KOPT-K1 (cell line): ENCODE results near the gene SREBF1.

Experiments
- H3K27ac ChIP-seq: fragments of 200-600 bp; sonication (generic); 2 replicates; pipeline ENCODE4 v1.5.1; 2016; ENCODE audit warnings: antibody characterized with exemption, mild to moderate bottlenecking, low read depth, low read length; ENCODE audit not compliant: poor library complexity, severe bottlenecking
- H3K36me3 ChIP-seq: fragments of 200-600 bp; sonication (generic); 2 replicates; pipeline ENCODE4 v1.5.1; 2017; ENCODE audit warnings: antibody characterized with exemption, mild to moderate bottlenecking, low read length, moderate library complexity; ENCODE audit not compliant: insufficient read depth
- H3K9me3 ChIP-seq: fragments of 200-600 bp; sonication (generic); 2 replicates; pipeline ENCODE4 v1.5.1; 2017; ENCODE audit warnings: antibody characterized with exemption, low read length, mild to moderate bottlenecking; ENCODE audit not compliant: insufficient read depth, poor library complexity, severe bottlenecking

Gene SREBF1

DNA sequence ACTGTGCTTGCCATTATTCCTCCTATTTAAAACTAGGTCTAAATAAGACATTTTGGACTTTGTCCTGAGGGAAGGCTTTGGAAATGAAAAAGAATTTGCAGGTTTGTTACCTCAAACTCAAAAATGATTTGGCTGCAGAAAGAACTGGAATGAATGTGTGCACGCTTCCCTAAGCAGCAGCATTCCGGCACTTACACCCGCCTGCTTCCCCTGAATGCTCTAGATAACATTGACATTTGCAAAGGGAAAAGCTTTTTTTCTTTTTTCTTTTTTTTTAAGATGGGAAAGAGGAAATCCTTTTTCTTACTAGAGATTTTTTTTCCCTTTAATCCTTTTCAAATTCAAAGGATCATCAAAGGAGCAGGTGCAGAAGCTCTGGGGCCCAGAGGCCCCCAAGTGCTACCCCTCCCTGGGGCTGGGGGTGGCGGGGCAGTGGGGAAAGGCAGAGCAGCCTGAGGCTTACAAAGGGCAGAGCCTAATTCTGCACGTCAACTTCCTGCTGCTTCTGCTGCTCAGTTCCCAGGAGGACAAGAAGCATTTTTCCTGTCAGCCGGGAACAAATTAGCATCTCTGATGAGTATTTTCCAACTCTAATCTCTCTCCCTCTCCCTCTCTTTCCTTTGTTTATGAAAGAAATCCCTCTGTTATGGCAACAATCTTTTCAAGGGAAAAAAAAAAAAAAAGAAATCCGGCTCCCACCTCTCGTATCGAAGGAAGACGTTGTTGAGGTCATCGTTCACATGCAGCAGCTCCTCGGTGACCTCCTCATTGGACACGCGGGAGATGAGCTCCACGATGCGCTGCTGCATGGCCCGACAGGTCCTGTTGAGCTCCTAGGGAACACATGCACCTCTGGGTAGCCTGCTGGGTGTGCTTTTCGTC is 32.1 kb upstream of the SREBF1 start:
- no peaks in the 10 kb centered on the region for H3K36me3 ChIP-seq

GRCh38 chr17:17866897-17867296 is 30.1 kb upstream of the SREBF1 start:
- no peak overlapping the region for H3K27ac ChIP-seq
- no peaks in the 10 kb centered on the region for H3K9me3 ChIP-seq
- H3K36me3 ChIP-seq, result no peaks in the 10 kb centered on the region

More for the DNA sequence above, 32.1 kb upstream of the SREBF1 start:
- H3K27ac ChIP-seq, result peak overlapping the region; percentile 30
- no peaks in the 10 kb centered on the region for H3K9me3 ChIP-seq

- Histone ChIP-seq H3K36me3 (no peaks in the 10 kb centered on the region), H3K27ac (no peak overlapping the region), H3K9me3 (no peaks in the 10 kb centered on the region)
Measured at GRCh38 chr17:17866425-17866824, 29.6 kb upstream of the SREBF1 start.

- no peaks in the 10 kb centered on the region for H3K9me3 ChIP-seq
- H3K27ac ChIP-seq, result no peak overlapping the region
- H3K36me3 ChIP-seq, result no peaks in the 10 kb centered on the region
Measured at GRCh38 chr17:17865035-17865434, 28.2 kb upstream of the SREBF1 start.

DNA sequence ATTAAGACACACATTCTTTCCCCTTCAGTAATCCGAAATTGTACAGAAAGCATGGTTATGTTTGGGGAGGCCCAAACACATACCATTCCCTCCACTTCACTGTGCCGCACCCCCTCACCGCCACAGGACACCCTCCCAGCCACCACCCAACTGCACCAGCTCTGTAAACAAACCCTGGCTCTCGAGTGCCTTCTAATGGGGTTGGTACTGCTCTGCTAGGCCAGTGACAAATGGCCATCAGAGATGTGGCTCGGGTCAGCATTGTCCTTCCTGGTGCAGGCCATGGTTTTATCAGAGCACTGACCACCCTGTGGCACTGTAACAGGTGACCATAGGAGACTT is 24.0 kb upstream of the SREBF1 start:
- no peaks in the 10 kb centered on the region for H3K36me3 ChIP-seq
- H3K27ac ChIP-seq, result no peak overlapping the region
- no peaks in the 10 kb centered on the region for H3K9me3 ChIP-seq

DNA sequence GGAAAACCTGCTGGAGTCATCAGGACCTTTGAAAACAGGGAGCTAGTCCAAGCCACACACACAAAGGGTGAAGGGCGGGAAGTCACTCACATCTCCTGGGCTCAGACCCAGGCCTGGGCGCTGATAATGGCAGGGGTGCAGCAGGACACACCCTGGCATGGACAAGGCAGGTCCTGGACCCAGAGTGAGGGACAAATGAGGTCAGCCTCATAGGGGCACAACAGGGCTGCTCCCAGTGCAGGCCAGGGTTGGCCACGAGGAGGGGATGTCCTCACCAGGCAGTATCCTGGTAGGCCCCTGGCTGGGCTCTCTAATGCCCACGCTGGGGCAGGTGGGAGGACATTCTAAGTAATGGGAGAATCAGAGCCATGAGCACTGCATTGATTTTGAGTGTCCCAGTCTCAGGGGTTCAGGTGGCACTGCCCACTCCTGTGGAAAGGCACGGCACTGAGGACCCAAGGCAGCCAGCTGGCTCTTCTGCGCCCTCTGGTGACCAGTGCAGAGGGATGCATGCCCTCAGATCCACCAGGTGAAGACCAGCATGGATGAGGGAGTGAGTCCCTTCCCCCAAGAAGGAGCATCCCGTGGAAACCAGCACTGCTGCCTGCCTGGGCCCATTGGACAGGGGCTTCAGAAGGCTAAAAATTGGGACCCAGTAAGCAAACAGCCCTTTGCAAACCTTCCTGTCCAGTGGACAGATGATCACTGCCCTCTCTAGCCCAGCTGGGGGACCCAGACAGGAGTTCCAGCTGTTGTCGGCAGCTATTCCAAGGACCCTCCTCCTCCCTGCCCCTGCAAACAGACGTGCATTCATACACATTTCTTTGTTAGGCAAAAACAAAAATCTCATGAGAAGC is 23.4 kb upstream of the SREBF1 start:
- Histone ChIP-seq H3K27ac (no peak overlapping the region), H3K36me3 (no peaks in the 10 kb centered on the region), H3K9me3 (no peaks in the 10 kb centered on the region)

DNA sequence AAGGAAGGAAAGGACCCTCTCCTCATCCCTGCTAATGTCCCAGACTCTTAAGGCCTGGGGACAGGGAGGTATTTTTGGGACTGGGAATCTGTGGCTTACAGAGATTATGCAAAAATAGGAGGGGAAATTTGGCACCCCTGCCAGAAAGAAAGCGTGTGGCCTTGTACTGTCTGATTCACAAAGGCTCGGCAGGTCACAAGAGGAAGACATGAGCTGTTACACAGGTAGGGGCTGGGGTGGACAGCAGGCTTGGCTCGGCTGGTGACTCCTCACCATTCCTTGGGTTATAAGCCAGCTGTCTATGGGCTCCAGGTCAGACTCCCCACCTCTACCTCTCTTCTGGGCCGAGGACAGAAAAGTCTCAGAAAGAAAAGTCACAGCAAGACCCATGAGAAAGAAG is 20.7 kb upstream of the SREBF1 start:
- Histone ChIP-seq H3K36me3 (no peaks in the 10 kb centered on the region), H3K27ac (no peak overlapping the region), H3K9me3 (no peaks in the 10 kb centered on the region)

GRCh38 chr17:17856386-17856785 is 19.6 kb upstream of the SREBF1 start:
- Histone ChIP-seq H3K9me3 (no peaks in the 10 kb centered on the region), H3K36me3 (no peaks in the 10 kb centered on the region), H3K27ac (no peak overlapping the region)

- Histone ChIP-seq H3K9me3 (no peaks in the 10 kb centered on the region), H3K36me3 (no peaks in the 10 kb centered on the region), H3K27ac (no peak overlapping the region)
Measured at GRCh38 chr17:17855976-17856375, 19.2 kb upstream of the SREBF1 start.

- H3K9me3 ChIP-seq, result no peaks in the 10 kb centered on the region
- no peak overlapping the region for H3K27ac ChIP-seq
- H3K36me3 ChIP-seq, result no peaks in the 10 kb centered on the region
Measured at GRCh38 chr17:17853811-17854447, 17.1 kb upstream of the SREBF1 start.

- Histone ChIP-seq H3K27ac (peak overlapping the region; percentile 6), H3K9me3 (no peaks in the 10 kb centered on the region), H3K36me3 (no peaks in the 10 kb centered on the region)
Measured at GRCh38 chr17:17852930-17853329, 16.1 kb upstream of the SREBF1 start.

- Histone ChIP-seq H3K36me3 (no peaks in the 10 kb centered on the region), H3K27ac (peak overlapping the region; percentile 92), H3K9me3 (no peaks in the 10 kb centered on the region)
Measured at GRCh38 chr17:17851103-17852002, 14.6 kb upstream of the SREBF1 start.

GRCh38 chr17:17849845-17850373 is 13.1 kb upstream of the SREBF1 start:
- H3K27ac ChIP-seq, result peak overlapping the region; percentile 92
- H3K36me3 ChIP-seq, result no peaks in the 10 kb centered on the region
- H3K9me3 ChIP-seq, result no peaks in the 10 kb centered on the region

DNA sequence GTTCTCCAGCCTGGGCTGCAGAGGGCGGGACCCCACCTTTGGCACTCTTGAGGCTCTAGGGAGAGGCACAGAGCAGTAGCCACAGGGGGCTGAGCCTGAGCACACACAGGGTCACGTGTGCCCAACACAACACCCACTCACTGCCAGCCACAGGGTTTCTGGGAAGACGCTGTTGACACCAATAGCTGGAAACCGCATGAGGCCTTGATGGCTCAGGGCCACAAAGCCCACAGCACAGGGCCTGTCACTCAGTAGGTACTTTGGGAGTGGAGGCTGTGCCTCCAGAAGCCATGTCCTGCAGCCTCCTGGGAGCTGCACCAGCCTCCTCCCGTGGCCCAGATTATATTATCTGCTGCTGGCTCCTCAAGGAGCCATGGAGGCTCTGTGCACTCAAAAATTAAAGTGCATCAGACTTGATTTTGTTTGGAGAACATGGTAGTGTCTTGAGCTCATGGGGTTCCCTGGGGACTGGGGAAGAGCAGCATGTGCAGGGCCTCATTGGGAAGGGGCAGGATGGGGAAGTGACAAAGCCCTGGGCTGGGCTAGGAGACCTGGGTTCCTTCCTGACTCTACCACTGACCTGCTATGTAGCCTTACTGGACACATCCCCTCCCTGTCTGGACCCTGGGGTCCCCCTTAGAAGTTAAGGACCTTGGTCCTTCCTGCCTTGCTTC is 12.5 kb upstream of the SREBF1 start:
- Histone ChIP-seq H3K36me3 (no peaks in the 10 kb centered on the region), H3K9me3 (no peaks in the 10 kb centered on the region), H3K27ac (peak overlapping the region; percentile 92)
